Measurements from ENCODE around the gene GZMH.

DNA sequence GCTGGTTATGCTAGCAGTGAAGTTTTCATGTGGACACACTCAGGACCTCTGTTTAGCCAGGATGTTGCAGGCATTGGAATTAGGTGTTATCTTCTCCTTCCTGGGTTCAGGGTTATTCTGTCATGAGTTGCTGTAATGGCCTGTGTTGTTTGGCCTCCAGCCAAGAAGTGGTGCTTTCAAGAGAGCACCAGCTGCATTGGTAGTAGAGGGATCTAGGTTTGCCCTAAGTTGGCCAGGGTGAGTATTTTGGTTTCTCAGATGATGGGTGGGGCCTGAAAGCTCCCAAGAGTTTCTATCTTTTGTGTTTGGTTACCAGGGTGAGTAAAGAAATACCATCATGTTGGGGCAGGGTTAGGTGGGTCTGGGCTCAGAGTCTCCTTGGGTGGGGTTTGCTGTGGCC, 2.7 kb upstream of the GZMH start:
- TF ChIP-seq, protein P1, sequence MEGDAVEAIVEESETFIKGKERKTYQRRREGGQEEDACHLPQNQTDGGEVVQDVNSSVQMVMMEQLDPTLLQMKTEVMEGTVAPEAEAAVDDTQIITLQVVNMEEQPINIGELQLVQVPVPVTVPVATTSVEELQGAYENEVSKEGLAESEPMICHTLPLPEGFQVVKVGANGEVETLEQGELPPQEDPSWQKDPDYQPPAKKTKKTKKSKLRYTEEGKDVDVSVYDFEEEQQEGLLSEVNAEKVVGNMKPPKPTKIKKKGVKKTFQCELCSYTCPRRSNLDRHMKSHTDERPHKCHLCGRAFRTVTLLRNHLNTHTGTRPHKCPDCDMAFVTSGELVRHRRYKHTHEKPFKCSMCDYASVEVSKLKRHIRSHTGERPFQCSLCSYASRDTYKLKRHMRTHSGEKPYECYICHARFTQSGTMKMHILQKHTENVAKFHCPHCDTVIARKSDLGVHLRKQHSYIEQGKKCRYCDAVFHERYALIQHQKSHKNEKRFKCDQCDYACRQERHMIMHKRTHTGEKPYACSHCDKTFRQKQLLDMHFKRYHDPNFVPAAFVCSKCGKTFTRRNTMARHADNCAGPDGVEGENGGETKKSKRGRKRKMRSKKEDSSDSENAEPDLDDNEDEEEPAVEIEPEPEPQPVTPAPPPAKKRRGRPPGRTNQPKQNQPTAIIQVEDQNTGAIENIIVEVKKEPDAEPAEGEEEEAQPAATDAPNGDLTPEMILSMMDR (IDR thresholded peaks at IDR 0.05; ENCODE audit: low read length) = no peak
- no peak for TF ChIP-seq EZH2 (IDR thresholded peaks at IDR 0.05; ENCODE audit: borderline replicate concordance, low read length)

Data from OCI-LY1 (cell line).